Neutrophil (primary cell): Measurements from ENCODE around the gene STXBP3.

Source experiments
- H3K27ac ChIP-seq: fragments of 200-600 bp; sonication (generic); 2 replicates; pipeline ENCODE4 v1.5.1; 2016; ENCODE audit warnings: mild to moderate bottlenecking, moderate library complexity
- H3K27me3 ChIP-seq: fragments of 200-600 bp; sonication (generic); 2 replicates; pipeline ENCODE4 v1.6.0; 2016; ENCODE audit warnings: mild to moderate bottlenecking
- H3K36me3 ChIP-seq: fragments of 200-600 bp; sonication (generic); 2 replicates; pipeline ENCODE4 v1.5.1; 2017
- H3K4me1 ChIP-seq, 2 experiments: fragments of 200-600 bp in 1 of 2; sonication (generic) in 1 of 2; 1 replicate in 1 of 2; 2 replicates in 1 of 2; pipeline versions ENCODE4 v1.5.1 to v1.6.1; 2013 to 2016; ENCODE audit warnings: low read depth in 1 of 2, low read length in 1 of 2, mild to moderate bottlenecking in 1 of 2, moderate library complexity in 1 of 2; ENCODE audit not compliant: control insufficient read depth in 1 of 2, insufficient read depth in 1 of 2
- H3K4me3 ChIP-seq, 2 experiments: fragments of 200-600 bp in 1 of 2; sonication (generic) in 1 of 2; 1 replicate in 1 of 2; 2 replicates in 1 of 2; pipeline ENCODE4 v1.5.1; 2013 to 2016; ENCODE audit warnings: low read depth in 1 of 2, low read length in 1 of 2, mild to moderate bottlenecking in 1 of 2, moderate library complexity in 1 of 2
- H3K9me3 ChIP-seq: fragments of 200-600 bp; sonication (generic); 2 replicates; pipeline ENCODE4 v1.5.1; 2016
- TF ChIP-seq, protein P1 (sequence below): fragments of 200-600 bp; sonication (generic); IDR thresholded peaks from 2 replicates; pipeline ENCODE4 v1.5.1; 2016; ENCODE audit warnings: antibody characterized with exemption

STXBP3 gene

DNA sequence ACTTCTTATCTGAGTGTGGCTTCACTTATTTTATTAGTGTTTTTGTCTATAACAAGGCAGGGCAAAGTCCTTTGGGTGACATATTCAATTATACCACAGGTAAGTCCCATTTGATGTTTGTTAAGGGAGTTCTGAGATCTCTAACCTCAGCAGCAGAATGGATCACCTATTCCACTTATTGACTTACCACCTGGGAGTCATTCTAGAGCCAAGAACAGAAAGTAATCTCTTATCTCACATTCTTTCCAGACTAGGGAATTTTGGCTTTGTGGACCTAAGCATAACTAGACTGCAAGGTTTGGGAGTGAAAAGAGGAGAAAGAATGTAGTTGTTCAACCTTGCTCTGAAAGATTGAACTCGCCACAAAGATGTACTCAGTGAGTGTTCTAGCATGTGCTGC is 20.6 kb upstream of the STXBP3 start:
- Histone ChIP-seq H3K9me3 (no peaks in the 10 kb centered on the region), H3K27ac (no peak overlapping the region), H3K27me3 (no peaks in the 10 kb centered on the region), H3K4me1 (no peaks in the 10 kb centered on the region), H3K36me3 (no peaks in the 10 kb centered on the region), H3K4me3 (no peak overlapping the region)
- TF ChIP-seq, protein P1, sequence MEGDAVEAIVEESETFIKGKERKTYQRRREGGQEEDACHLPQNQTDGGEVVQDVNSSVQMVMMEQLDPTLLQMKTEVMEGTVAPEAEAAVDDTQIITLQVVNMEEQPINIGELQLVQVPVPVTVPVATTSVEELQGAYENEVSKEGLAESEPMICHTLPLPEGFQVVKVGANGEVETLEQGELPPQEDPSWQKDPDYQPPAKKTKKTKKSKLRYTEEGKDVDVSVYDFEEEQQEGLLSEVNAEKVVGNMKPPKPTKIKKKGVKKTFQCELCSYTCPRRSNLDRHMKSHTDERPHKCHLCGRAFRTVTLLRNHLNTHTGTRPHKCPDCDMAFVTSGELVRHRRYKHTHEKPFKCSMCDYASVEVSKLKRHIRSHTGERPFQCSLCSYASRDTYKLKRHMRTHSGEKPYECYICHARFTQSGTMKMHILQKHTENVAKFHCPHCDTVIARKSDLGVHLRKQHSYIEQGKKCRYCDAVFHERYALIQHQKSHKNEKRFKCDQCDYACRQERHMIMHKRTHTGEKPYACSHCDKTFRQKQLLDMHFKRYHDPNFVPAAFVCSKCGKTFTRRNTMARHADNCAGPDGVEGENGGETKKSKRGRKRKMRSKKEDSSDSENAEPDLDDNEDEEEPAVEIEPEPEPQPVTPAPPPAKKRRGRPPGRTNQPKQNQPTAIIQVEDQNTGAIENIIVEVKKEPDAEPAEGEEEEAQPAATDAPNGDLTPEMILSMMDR, result no peak

DNA sequence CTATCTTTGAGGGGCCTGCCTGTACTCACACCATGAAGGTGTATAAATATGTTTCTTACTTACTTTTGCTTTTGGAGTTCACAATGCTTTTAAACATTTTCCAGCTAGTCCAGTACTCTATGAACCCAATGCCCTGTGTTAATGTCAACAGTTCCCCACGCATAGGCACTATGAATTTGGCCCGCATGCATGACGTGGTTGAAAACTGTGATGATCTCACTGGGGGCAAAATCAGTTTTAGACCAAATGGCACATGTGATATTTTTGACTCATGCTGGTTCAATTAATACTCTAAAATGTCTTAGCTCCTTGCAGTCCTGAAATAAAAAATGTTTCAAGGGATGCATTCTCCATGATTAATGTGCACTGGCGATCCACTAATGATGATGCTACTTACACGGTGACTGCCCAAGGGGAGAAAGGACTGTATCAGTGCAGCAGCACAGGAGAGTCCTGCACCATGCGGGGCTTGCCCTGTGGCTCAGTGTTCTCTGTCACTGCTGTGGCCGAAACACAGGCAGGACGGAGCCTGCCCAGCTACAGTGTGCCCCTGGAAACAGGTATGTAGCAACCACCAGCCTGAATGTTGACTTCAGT is 18.0 kb upstream of the STXBP3 start:
- Histone ChIP-seq H3K4me3 (no peak overlapping the region), H3K27me3 (no peaks in the 10 kb centered on the region), H3K27ac (no peak overlapping the region), H3K36me3 (no peaks in the 10 kb centered on the region), H3K9me3 (no peaks in the 10 kb centered on the region), H3K4me1 (no peaks in the 10 kb centered on the region)
- TF ChIP-seq, protein P1, result no peak

DNA sequence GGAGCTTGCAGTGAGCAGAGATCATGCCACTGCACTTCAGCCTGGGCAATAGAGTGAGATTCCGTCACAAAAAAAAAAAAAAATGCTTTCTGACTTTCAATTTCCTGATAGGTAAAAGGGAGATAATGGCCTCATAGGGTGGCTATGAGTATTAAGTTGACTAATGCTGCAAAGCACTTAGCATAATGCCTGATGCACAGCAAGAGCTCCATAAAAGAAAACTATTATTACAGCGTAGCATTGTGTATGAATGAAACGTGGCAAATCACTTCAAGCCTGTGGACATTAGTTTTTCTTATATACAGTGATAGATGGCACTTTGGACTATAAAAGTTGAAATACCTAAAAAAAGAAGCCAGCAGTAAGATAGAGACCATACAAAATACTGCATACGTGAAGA is 17.0 kb upstream of the STXBP3 start:
- no peak overlapping the region for H3K27ac ChIP-seq
- TF ChIP-seq, protein P1, result no peak
- no peaks in the 10 kb centered on the region for H3K9me3 ChIP-seq
- H3K27me3 ChIP-seq, result peaks cover 2% of the 10 kb centered on the region
- H3K4me1 ChIP-seq, result no peaks in the 10 kb centered on the region
- no peaks in the 10 kb centered on the region for H3K36me3 ChIP-seq
- no peak overlapping the region for H3K4me3 ChIP-seq

DNA sequence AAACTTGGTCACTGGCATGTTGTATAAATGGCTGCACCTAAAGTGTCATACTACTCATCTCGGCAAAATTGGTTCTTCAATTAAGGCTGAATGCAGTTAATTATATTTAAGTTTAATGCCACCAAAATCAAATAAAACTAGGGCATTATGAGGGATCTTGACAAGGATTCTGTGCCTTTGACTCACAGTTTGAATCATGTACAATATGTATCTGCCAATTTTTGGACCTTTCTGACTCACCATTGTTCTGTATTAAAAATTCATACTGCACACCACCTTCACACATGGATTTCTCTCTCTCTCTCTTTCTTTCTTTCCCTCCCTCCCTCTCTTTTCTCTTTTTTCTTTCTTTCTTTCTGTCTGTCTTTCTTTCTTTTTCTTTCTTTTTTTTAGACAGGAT is 14.1 kb upstream of the STXBP3 start:
- H3K9me3 ChIP-seq, result no peaks in the 10 kb centered on the region
- TF ChIP-seq, protein P1, result no peak
- peaks cover 12% of the 10 kb centered on the region for H3K27me3 ChIP-seq

DNA sequence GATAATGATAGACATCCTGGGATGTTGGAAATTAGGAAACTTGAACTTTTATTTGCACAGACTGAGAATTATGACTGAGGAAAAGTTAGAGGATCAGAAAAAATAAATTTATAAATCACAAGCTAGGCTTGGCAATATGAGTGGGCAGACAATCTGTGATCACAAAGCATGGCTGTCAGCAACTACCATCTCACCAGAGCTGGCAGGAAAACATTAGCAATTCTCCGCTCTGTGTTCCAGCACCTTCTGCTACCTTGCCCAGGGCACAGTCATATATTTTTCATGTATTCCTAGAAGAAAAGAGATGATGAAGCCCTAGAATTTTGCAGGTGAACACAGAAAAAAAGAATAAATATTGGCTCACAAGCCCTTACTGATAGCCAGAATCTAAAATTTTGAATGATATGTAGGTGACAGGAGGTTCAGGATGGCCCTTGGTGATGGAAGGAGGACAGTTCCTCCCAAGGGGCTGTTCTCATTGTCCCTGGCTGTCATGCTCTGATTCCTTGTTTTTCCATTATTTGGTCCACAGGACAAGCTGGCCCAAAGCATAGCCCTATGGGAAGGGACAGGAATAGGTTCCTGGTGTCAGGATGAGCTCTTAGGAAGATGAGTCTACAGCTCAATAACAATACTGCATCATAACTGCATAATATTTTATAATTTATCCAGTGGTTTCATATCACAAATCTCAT is 12.2 kb upstream of the STXBP3 start:
- Histone ChIP-seq H3K4me1 (no peaks in the 10 kb centered on the region), H3K27ac (no peak overlapping the region), H3K9me3 (no peaks in the 10 kb centered on the region), H3K36me3 (no peaks in the 10 kb centered on the region), H3K4me3 (no peak overlapping the region), H3K27me3 (peaks cover 15% of the 10 kb centered on the region)
- TF ChIP-seq, protein P1, result no peak

More for the DNA sequence above, 14.1 kb upstream of the STXBP3 start:
- H3K4me1 ChIP-seq, result no peaks in the 10 kb centered on the region
- no peaks in the 10 kb centered on the region for H3K36me3 ChIP-seq
- no peak overlapping the region for H3K4me3 ChIP-seq
- H3K27ac ChIP-seq, result no peak overlapping the region
